A549 treated with ZK216348 at 1 μM for 4 hours (cell line): ENCODE results near the gene JAGN1. TPM values are rescaled to one million over a fixed set of nuclear protein-coding genes. Genes with fewer than 3 reads are reported as not detected.

Experiments
- total RNA-seq: library from RNA; stranded (reverse); fragments of 200-300 nt; extraction: Qiagen RNA extraction; gene quantifications from 5 replicates; pipeline ENCODE4 v1.2.3, GENCODE V29; 2022; ENCODE audit warnings: low read depth

Gene JAGN1
- 72.0 to 87.1 TPM (median 82.0 TPM) in 5 replicates for total RNA-seq

GRCh38 chr3:9890249-9891071 lies at the start of gene JAGN1:
TSS of gene JAGN1 (plus strand) at chr3:9890610. CDS start at chr3:9890723, 113 bp downstream.

GRCh38 chr3:9843715-9844438 lies 46.5 kb upstream of the JAGN1 start, which contains the start of gene RPUSD3:
TSS of gene RPUSD3 (minus strand) at chr3:9844008. CDS start at chr3:9843990, 18 bp downstream.

GRCh38 chr3:9879830-9880549 lies 10.4 kb upstream of the JAGN1 start, which contains the start of gene CIDEC:
TSS of gene CIDEC (minus strand) at chr3:9880253. CDS start at chr3:9878486, 1,767 bp downstream.

GRCh38 chr3:9902372-9903237 lies 12.2 kb downstream of the JAGN1 start, which contains the start of gene IL17RE:
TSS of gene IL17RE (plus strand) at chr3:9902848. CDS start at chr3:9902933, 85 bp downstream.

GRCh38 chr3:9916734-9917680 lies 26.6 kb downstream of the JAGN1 start, which contains the start of gene IL17RC:
TSS of gene IL17RC (plus strand) at chr3:9917098. CDS start at chr3:9917316, 218 bp downstream.

GRCh38 chr3:9933561-9934234 lies 43.3 kb downstream of the JAGN1 start, which contains the start of gene CRELD1:
TSS of gene CRELD1 (plus strand) at chr3:9933834. CDS start at chr3:9934439, 605 bp downstream.

Other genes starting within 250 kb of the JAGN1 start
- gene MTMR14, start 241.1 kb upstream of the JAGN1 start, total RNA-seq: 25.7 to 33.1 TPM (median 29.2 TPM) in 5 replicates
- gene CPNE9, start 186.8 kb upstream of the JAGN1 start, total RNA-seq: 0.14 to 0.30 TPM (median 0.21 TPM) in 3 of 5 replicates, not detected in the others
- 14.5 to 19.9 TPM (median 18.9 TPM) in 5 replicates for gene BRPF1, start 158.9 kb upstream of the JAGN1 start, total RNA-seq
- gene OGG1, start 140.7 kb upstream of the JAGN1 start, total RNA-seq: 14.0 to 20.5 TPM (median 18.5 TPM) in 5 replicates
- 11.6 to 21.8 TPM (median 17.7 TPM) in 5 replicates for gene CAMK1, start 120.7 kb upstream of the JAGN1 start, total RNA-seq
- gene TADA3, start 98.1 kb upstream of the JAGN1 start, total RNA-seq: 52.0 to 62.4 TPM (median 59.5 TPM) in 5 replicates
- 142 to 221 TPM (median 156 TPM) in 5 replicates for gene ARPC4, start 97.5 kb upstream of the JAGN1 start, total RNA-seq
- 5.3 to 8.0 TPM (median 6.6 TPM) in 5 replicates for gene TTLL3, start 80.3 kb upstream of the JAGN1 start, total RNA-seq
- gene RPUSD3, start 46.6 kb upstream of the JAGN1 start, total RNA-seq: 36.5 to 61.4 TPM (median 53.3 TPM) in 5 replicates
- 26.1 to 42.7 TPM (median 29.8 TPM) in 5 replicates for gene CIDEC, start 10.4 kb upstream of the JAGN1 start, total RNA-seq
- 1.1 to 4.2 TPM (median 1.5 TPM) in 5 replicates for gene IL17RE, start 12.2 kb downstream of the JAGN1 start, total RNA-seq
- gene IL17RC, start 26.5 kb downstream of the JAGN1 start, total RNA-seq: 15.2 to 24.5 TPM (median 18.9 TPM) in 5 replicates
- gene CRELD1, start 43.2 kb downstream of the JAGN1 start, total RNA-seq: 8.1 to 15.6 TPM (median 13.7 TPM) in 5 replicates
- gene PRRT3, start 61.8 kb downstream of the JAGN1 start, total RNA-seq: 0.66 to 1.8 TPM (median 1.5 TPM) in 5 replicates
- 109 to 129 TPM (median 119 TPM) in 5 replicates for gene EMC3, start 96.2 kb downstream of the JAGN1 start, total RNA-seq
- gene FANCD2, start 135.8 kb downstream of the JAGN1 start, total RNA-seq: 18.3 to 24.5 TPM (median 19.5 TPM) in 5 replicates
- gene FANCD2OS, start 217.6 kb downstream of the JAGN1 start, total RNA-seq: not detected in 5 replicates
- 168 to 188 TPM (median 174 TPM) in 5 replicates for gene BRK1, start 225.1 kb downstream of the JAGN1 start, total RNA-seq